Measurements from ENCODE around the gene PTPRD.

PTPRD gene

GRCh38 chr9:9919174-9919775, 693.5 kb downstream of the PTPRD start:
- H3K4me3 ChIP-seq (ENCODE audit: low read depth, low read length): no peak overlapping the region
- POLR2A ChIA-PET: no interaction called here
- H3K27ac ChIP-seq (ENCODE audit: extremely low read depth, low read depth, low read length): no peak overlapping the region
- no peaks in the 10 kb centered on the region for H3K9me3 ChIP-seq (ENCODE audit: control insufficient read depth, insufficient read depth, low read depth, low read length)
- no peaks in the 10 kb centered on the region for H3K4me1 ChIP-seq (ENCODE audit: control insufficient read depth, insufficient read depth, low read length)
- TF ChIP-seq ZNF404 (tag by site-specific recombination; IDR thresholded peaks at IDR 0.05) (no peak), ZNF701 (tag by site-specific recombination; IDR thresholded peaks at IDR 0.05) (no peak), ZNF146 (tag by site-specific recombination; IDR thresholded peaks at IDR 0.05) (no peak), YY1 (tag by site-specific recombination; IDR thresholded peaks at IDR 0.05) (no peak)
- CTCF ChIA-PET: interaction anchor here (0.8 kb wide), 1 partner anchor 23 kb away, joined by 6 read pairs; no protein-coding TSS in a partner anchor
- no peaks in the 10 kb centered on the region for H3K36me3 ChIP-seq (ENCODE audit: control insufficient read depth in 2 of 2, insufficient read depth in 1 of 2, low read length in 2 of 2)

DNA sequence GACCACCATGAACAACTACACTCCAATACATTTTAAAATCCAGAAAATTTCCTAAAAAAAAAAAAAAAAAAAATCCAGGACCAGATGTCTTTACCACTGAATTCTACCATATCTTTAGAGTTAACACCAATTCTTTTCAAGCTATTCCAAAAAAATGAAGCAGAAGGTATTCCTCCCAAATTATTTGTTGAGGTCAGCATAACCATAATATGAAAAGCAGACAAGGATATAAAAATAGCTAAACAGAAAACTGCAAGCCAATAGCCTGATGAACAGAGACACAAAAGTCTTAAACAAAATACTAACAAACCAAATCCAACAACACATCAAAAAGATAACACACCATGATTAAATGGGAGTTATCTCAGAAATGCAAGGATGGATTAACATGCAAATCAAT, 695.4 kb downstream of the PTPRD start:
- ChIA-PET CTCF (interaction anchor here (0.7 kb wide), 1 partner anchor 23 kb away, joined by 3 read pairs; no protein-coding TSS in a partner anchor), POLR2A (no interaction called here)
- TF ChIP-seq ZNF704 (tag by site-specific recombination; IDR thresholded peaks at IDR 0.05): no peak
- TF ChIP-seq TSHZ1 (tag by site-specific recombination; IDR thresholded peaks at IDR 0.05; ENCODE audit: borderline replicate concordance): no peak
- TF ChIP-seq OSR2 (tag by site-specific recombination; IDR thresholded peaks at IDR 0.05): no peak
- TF ChIP-seq ZNF449 (tag by site-specific recombination; IDR thresholded peaks at IDR 0.05): no peak
- TF ChIP-seq KLF7 (tag by site-specific recombination; IDR thresholded peaks at IDR 0.05; ENCODE audit: borderline replicate concordance): no peak
- TF ChIP-seq ZNF426 (tag by site-specific recombination; IDR thresholded peaks at IDR 0.05): no peak
- no peak for TF ChIP-seq ZNF843 (tag by site-specific recombination; IDR thresholded peaks at IDR 0.05)
- TF ChIP-seq ZNF10 (tag by site-specific recombination; IDR thresholded peaks at IDR 0.05): no peak
- TF ChIP-seq TRIM28 (IDR thresholded peaks at IDR 0.05; ENCODE audit: borderline replicate concordance, low read length): no peak
- TF ChIP-seq SCRT1 (tag by site-specific recombination; IDR thresholded peaks at IDR 0.05; ENCODE audit: borderline replicate concordance): no peak
- no peak for TF ChIP-seq GFI1B (tag by site-specific recombination; IDR thresholded peaks at IDR 0.05)
- no peak for TF ChIP-seq ZNF404 (tag by site-specific recombination; IDR thresholded peaks at IDR 0.05)
- TF ChIP-seq ZNF175 (tag by site-specific recombination; IDR thresholded peaks at IDR 0.05): no peak
- no peak for TF ChIP-seq ZNF670 (tag by site-specific recombination; IDR thresholded peaks at IDR 0.05; ENCODE audit: low read depth)
- TF ChIP-seq ZNF571 (tag by site-specific recombination; IDR thresholded peaks at IDR 0.05): no peak
- no peaks in the 10 kb centered on the region for H3K9me3 ChIP-seq (ENCODE audit: control insufficient read depth, insufficient read depth, low read depth, low read length)
- H3K27ac ChIP-seq (ENCODE audit: extremely low read depth, low read depth, low read length): no peak overlapping the region
- H3K4me3 ChIP-seq (ENCODE audit: low read depth, low read length): no peak overlapping the region
- no peaks in the 10 kb centered on the region for H3K36me3 ChIP-seq (ENCODE audit: control insufficient read depth in 2 of 2, insufficient read depth in 1 of 2, low read length in 2 of 2)
- no peaks in the 10 kb centered on the region for H3K4me1 ChIP-seq (ENCODE audit: control insufficient read depth, insufficient read depth, low read length)
